HG02763 (cell line): ENCODE data around the gene SLC22A16.
"Not testable (repeated sequence)": the region's sequence is repeated elsewhere in the genome, so short reads cannot be mapped to it uniquely, and the experiment has no call there.

ENCODE experiments used
- ATAC-seq: cut with Tn5 transposase; IDR thresholded peaks from one replicate; pipeline ENCODE4 v1.9.1; 2021; ENCODE audit warnings: mild to moderate bottlenecking, moderate library complexity; ENCODE audit not compliant: unreplicated experiment

The SLC22A16 gene, protein sequence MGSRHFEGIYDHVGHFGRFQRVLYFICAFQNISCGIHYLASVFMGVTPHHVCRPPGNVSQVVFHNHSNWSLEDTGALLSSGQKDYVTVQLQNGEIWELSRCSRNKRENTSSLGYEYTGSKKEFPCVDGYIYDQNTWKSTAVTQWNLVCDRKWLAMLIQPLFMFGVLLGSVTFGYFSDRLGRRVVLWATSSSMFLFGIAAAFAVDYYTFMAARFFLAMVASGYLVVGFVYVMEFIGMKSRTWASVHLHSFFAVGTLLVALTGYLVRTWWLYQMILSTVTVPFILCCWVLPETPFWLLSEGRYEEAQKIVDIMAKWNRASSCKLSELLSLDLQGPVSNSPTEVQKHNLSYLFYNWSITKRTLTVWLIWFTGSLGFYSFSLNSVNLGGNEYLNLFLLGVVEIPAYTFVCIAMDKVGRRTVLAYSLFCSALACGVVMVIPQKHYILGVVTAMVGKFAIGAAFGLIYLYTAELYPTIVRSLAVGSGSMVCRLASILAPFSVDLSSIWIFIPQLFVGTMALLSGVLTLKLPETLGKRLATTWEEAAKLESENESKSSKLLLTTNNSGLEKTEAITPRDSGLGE

DNA sequence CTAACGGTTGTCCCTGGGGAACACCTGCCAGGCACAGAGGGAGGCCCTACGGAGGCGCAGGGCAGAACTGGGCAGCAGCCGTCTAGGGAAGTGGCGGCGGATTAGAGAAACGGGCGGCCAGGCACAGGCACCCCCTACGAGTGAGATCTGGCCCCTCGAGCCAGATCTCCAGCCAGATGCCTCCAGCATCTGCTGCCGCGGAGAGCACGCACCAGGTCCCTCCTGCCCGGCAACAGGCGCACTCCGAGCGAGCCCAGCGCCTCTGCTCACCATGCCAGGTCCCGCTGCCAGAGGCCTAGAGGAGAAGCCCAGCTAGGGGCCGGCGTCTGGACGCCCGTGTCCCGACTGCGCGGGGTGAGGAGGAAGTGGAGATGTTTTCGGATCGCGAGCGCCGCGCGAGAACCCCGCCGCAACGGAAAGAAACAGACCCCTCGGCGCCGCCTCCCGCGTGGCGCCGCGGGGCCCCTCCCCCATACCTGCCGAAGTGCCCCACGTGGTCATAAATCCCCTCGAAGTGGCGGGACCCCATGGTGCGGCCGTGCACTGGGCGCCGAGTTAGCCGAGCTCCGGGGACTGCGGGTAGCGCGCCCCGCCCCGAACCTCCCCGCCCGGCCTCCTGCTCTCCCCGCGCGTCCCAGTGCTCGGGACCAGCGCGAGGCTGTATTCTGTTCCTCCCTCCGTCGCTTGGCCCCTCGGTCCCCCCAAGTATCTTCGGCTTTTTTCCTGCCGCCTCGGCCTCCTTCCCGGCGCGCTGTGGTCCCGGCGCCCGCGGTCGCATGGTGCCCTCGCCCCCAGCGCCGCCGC is at the start of gene SLC22A16:
Gene SLC22A16 (minus strand): TSS at position 568 of the 804 bp plus-strand sequence. CDS start 39 bp downstream, at position 529.
- no peak for ATAC-seq

GRCh38 chr6:110525001-110525400 is 48.6 kb upstream of the SLC22A16 start:
- ATAC-seq, result no peak

GRCh38 chr6:110524305-110524704 is 47.9 kb upstream of the SLC22A16 start:
- no peak for ATAC-seq

DNA sequence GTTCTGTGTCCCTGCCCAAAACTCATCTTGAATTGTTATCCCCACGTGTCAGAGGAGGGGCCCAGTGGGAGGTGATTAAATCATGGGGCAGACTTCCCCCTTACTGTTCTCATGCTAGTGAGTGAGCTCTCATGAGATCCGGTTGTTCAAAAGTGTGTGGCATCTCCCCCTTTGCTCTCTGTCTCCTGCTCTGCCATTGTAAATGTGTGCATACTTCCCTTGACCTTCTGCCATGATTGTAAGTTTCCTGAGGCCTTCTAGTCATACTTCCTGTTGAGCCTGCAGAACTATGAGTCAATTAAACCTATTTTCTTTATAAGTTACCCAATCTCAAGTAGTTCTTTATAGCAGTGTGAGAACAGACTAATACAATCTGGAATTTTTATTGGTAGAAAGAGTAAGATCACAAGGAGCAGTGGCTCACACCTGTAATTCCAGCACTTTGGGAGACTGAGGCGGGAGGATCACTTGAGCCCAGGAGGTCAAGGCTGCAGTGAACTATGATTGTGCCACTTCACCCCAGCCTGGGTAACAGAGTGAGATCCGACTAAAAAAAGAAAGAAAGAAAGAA is 47.1 kb upstream of the SLC22A16 start:
- ATAC-seq, result no peak

- ATAC-seq, result no peak
Observed at GRCh38 chr6:110522427-110522826, 46.0 kb upstream of the SLC22A16 start.

DNA sequence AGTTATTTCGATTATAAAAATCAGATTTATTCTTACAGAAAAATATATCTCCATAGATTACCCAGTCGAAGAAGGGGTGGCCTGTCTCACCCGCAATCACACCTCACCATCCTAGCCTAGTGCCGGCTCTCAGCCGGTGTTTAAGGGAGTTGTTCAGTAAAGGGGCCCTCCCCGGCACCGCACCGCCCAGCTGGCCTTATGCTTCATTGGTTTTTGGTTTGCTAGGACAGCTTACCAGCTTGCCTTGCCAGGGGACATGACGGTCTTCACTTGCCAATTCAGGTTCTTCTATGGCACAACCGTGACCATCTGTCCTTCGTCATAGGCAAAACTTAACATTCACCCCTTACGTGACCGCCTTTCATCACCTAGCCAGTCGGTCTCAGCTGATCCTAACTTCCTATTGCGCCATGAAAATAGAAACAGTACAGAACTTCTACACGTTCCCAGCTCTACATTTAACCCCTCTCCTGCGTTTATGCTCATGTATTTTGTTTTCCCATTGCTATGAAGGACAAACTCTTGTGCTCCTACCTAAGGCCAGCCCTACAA is 44.7 kb upstream of the SLC22A16 start:
- ATAC-seq, result no peak

DNA sequence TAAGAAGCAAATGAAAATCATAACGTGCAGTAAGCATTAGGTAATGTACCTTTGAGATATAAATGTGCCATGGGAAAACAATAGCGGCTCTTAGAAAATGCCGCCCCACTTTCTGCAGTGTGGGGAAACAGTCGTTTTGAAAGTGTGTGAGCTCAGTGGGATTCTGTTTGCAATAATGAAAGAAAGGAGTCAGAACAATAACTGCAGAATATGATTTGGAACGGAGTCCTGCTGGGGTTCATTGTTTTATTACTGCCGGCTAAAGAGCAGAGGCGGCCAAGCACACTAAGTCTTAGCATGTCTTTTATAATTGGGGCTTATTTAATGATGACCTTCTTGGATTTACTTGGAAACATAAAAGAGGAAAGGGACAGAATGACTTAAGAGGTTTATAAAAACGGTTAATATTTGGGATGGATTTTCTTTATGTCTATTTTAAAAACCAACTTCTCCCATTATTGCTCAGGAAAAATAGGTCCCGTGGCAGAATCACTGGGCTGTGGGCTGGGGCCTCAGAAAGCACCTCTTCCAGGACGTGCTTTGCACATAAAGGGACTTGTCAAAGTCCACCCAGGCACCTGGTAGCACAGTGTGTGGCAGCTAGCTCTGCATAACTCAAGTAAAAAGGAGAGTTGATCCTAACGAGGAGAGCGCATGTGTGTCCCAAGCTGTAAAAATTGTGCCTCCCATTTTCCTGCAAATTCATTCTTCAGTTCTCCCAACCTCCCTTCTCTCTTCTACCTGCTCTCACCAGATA is 44.0 kb upstream of the SLC22A16 start:
- ATAC-seq, result no peak

GRCh38 chr6:110517601-110518281 is 41.3 kb upstream of the SLC22A16 start:
- no peak for ATAC-seq

GRCh38 chr6:110517034-110517433 is 40.6 kb upstream of the SLC22A16 start:
- ATAC-seq, result no peak

DNA sequence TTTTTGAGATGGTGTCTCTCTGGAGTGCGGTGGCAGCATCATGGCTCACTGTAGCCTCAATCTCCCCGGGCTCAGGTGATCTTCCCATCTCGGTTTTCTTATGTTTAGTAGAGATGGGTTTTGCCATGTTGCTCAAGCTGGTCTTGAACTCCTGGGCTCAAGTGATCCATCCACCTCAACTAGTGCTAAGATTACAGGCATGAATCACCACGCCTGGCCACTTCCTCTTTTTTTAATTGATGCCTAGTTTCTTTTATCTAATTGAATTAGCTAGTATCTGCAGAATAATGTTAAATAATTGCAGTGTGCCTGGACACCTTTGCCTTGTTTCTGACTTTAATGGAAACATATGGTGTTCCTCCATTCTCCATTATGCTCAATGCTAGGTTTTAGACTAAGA is 38.4 kb upstream of the SLC22A16 start:
- no peak for ATAC-seq

DNA sequence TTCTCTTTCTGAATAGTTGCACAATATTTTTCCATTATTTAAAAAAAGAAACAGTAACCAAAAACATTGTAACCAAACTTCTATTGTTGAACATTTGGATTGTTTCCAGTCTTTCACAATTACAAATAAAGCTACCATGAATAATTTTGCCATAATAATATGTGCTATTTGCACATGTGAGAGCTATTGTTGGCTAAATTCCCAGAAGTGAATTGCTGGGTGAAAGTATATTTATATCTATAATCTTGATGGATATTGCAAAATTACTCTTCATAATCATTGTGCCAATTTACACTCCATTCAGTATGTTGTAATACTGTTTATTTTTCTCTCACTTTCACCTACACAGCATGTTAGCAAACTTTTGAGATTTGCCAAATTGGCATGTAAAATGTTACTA is 36.6 kb upstream of the SLC22A16 start:
- ATAC-seq, result no peak

DNA sequence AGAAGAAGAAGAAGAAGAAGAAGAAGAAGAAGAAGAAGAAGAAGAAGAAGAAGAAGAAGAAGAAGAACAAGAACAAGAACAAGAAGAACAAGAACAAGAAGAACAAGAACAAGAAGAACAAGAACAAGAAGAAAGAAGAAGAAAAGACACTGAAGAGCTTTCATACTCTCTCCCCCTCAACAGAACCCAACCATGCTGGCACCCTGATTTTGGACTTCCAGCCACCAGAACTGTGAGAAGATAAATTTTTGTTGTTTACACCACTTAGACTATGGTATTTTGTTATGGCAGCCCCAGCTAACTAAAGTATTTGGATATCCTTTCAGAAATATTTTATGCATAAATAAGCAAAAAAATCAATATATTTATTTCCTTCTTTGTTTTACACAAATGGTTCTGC is 36.1 kb upstream of the SLC22A16 start:
- not testable (repeated sequence) for ATAC-seq

GRCh38 chr6:110511401-110511800 is 35.0 kb upstream of the SLC22A16 start:
- no peak for ATAC-seq

DNA sequence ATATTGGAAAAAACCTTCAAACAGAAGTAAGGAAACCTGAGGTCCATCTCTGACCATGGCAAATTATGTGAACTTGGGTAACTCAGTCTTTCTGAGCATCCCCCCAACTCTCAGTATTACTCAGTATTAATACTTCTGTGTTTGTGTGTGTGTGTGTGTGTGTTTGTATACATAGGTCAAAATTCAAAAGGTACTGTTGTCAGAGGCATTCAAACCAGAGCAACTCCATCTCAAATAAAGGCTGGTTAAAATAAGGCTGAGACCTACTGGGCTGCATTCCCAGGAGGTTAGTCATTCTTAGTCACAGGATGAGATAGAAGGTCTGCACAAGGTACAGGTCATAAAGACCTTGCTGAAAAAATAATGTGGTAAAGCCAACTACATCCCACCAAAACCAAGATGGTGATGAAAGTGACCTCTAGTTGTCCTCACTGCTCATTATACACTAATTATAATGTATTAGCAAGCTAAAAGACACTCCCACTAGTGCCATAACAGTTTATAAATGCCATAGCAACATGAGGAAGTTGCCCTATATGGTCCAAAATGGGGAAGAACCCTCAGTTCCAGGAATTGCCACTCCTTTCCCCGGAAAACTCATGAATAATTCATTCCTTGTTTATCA is 33.3 kb upstream of the SLC22A16 start:
- no peak for ATAC-seq

DNA sequence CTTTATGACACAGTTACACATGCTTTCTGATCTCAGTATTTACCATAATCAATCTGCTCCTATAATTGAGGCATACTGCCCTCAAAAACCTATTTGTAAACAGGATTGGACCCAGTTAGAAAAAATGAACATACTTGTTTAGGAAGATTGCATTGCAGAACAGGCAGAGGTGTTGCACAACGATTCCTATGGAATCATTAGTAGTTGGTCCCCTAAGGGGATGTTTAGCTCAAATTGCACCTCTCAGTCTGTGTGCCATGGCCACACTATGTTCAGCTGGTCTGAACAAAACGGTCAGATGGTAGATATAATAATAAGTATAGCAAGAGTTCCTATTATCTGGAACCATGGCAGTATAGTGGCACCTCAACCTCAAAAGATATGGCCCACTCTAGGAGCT is 28.5 kb upstream of the SLC22A16 start:
- not testable (repeated sequence) for ATAC-seq

DNA sequence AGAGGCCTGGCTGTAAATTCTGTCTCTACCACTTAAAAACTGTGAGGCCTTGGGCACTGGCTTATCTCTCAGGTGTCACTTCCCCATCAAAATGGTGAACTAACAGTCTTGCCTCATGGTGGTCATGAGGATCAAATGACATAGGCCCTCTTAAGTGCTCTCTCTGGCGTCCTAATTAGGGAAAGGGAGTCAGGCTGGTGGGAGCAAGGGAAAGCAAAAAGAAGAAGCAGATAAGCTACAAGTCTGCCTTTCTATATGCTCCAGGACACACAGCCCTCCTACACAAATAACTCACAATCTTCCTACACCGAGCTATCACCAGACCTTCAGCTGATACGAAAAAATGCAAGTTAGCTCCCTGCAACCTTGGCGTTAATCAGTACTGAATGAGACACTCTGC is 19.5 kb upstream of the SLC22A16 start:
- no peak for ATAC-seq

DNA sequence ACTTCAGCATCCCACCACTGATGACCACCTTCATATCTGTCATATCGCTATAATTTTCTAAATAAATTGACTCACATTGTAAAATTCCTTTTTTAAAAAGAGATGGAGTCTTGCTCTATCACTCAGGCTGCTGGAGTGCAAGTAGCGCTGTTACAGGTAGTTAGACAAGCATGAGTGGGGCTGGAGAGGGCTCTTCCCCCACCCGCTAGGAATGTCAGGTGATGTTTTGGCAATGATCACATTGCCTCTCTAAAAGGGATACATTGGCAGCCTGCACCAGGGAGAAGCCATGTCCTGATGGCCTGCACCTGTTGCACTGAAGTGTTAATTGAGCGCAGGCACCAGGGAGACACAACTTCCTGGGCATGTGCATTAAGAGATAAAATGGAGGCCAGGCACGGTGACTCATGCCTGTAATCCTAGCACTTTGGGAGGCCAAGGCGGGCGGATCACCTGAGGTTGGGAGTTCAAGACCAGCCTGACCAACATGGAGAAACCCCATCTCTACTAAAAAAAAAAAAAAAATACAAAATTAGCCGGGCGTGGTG is 16.9 kb upstream of the SLC22A16 start:
- no peak for ATAC-seq

DNA sequence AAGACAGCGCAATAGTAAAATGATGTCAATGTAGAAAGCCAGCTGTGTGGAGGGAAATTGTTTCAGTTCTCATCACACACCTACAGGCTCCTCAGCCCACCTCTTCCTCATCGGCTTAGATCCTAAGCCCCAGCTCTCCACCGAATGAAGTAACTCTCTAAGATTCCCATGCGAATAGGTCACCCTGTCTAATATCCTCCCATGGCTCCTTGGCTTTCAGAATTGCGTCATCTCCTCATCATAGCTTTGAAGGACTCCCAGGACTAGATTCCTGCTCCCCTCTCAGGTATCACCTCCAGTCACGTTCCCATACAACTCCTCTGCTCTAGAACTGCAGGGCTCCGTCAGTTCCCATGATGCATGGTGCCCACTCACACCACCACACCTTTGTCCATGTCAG is 16.2 kb upstream of the SLC22A16 start:
- no peak for ATAC-seq
